Naive thymus-derived CD4-positive, alpha-beta T cell (primary cell): ENCODE data around the gene FOXN3. TPM values are rescaled to one million over a fixed set of nuclear protein-coding genes. Genes with fewer than 3 reads are reported as not detected.

ENCODE experiments used
- ATAC-seq: fragments of 150-1000 bp; cut with Tn5 transposase; 2 replicates; pipeline ENCODE4 v1.10.0; 2021; ENCODE audit warnings: mild to moderate bottlenecking, moderate library complexity
- CTCF ChIA-PET: fragments of 350-600 bp; sonication (Branson Sonifier 250); formaldehyde crosslinking; loops from one replicate; lab custom pipeline; 2021; ENCODE audit warnings: antibody characterized with exemption; lab: Charles Lee
- POLR2A ChIA-PET: fragments of 350-600 bp; sonication (Branson Sonifier 250); formaldehyde crosslinking; loops from one replicate; lab custom pipeline; 2021; ENCODE audit warnings: antibody characterized with exemption, inconsistent platforms; lab: Charles Lee
- DNase-seq, 9 donors: peaks; one replicate each; pipeline versions ENCODE4 v3.0.0 to v3.0.0-alpha.2; 2020 to 2022; ENCODE audit warnings: mixed read lengths in 1 of 9
- H3K27ac ChIP-seq: one replicate; pipeline ENCODE4 v1.7.0; 2013; ENCODE audit warnings: mild to moderate bottlenecking, low read depth, low read length, moderate library complexity
- H3K27me3 ChIP-seq, 2 donors: one replicate each; pipeline ENCODE4 v1.7.0; 2013; ENCODE audit warnings: low read length in 2 of 2, mild to moderate bottlenecking in 2 of 2, moderate library complexity in 2 of 2; ENCODE audit not compliant: control insufficient read depth in 2 of 2, insufficient read depth in 2 of 2
- H3K36me3 ChIP-seq, 3 experiments: 1 replicate in 2 of 3; 2 replicates in 1 of 3; pipeline ENCODE4 v1.7.0; 2013; ENCODE audit warnings: low read length in 3 of 3, mild to moderate bottlenecking in 3 of 3, moderate library complexity in 1 of 3; ENCODE audit not compliant: insufficient read depth in 3 of 3, control insufficient read depth in 2 of 3
- H3K4me1 ChIP-seq, 2 donors: one replicate each; pipeline ENCODE4 v1.7.0; 2013; ENCODE audit warnings: low read length in 2 of 2, mild to moderate bottlenecking in 2 of 2, moderate library complexity in 1 of 2; ENCODE audit not compliant: control insufficient read depth in 2 of 2, insufficient read depth in 2 of 2
- H3K4me3 ChIP-seq: 2 replicates; pipeline ENCODE4 v1.7.0; 2013; ENCODE audit warnings: mild to moderate bottlenecking, low read length
- H3K9me3 ChIP-seq, 3 experiments: 1 replicate in 2 of 3; 2 replicates in 1 of 3; pipeline ENCODE4 v1.7.0; 2013; ENCODE audit warnings: low read length in 3 of 3; ENCODE audit not compliant: control insufficient read depth in 2 of 3
- H3K27ac Mint-ChIP-seq, 9 donors: one replicate each; pipeline ENCODE4 v1.8.0; 2020 to 2022; ENCODE audit warnings: mixed read lengths in 9 of 9, mild to moderate bottlenecking in 8 of 9, moderate library complexity in 5 of 9, inconsistent platforms in 2 of 9
- H3K27me3 Mint-ChIP-seq, 5 donors: one replicate each; pipeline ENCODE4 v1.8.0; 2021 to 2022; ENCODE audit warnings: mixed read lengths in 5 of 5, mild to moderate bottlenecking in 1 of 5
- H3K36me3 Mint-ChIP-seq, 5 donors: one replicate each; pipeline ENCODE4 v1.8.0; 2020 to 2022; ENCODE audit warnings: mixed read lengths in 5 of 5, mild to moderate bottlenecking in 3 of 5, inconsistent platforms in 1 of 5
- H3K4me1 Mint-ChIP-seq, 7 donors: one replicate each; pipeline ENCODE4 v1.8.0; 2020 to 2022; ENCODE audit warnings: mixed read lengths in 7 of 7, mild to moderate bottlenecking in 3 of 7, inconsistent platforms in 1 of 7
- H3K4me3 Mint-ChIP-seq, 10 donors: one replicate each; pipeline ENCODE4 v1.8.0; 2020 to 2022; ENCODE audit warnings: mild to moderate bottlenecking in 10 of 10, mixed read lengths in 10 of 10, moderate library complexity in 6 of 10, inconsistent platforms in 2 of 10
- H3K9me3 Mint-ChIP-seq, 11 donors: one replicate each; pipeline ENCODE4 v1.8.0; 2020 to 2022; ENCODE audit warnings: mixed read lengths in 11 of 11, mild to moderate bottlenecking in 4 of 11, inconsistent platforms in 1 of 11, moderate library complexity in 1 of 11
- intact Hi-C, 2 donors: fragments of 100-400 bp; cut with micrococcal nuclease; formaldehyde crosslinking; loops; one replicate each; pipeline ENCODE4 v1.15.1; 2023
- polyA plus RNA-seq, 2 donors: library from polyadenylated mRNA; unstranded; fragments of 300-500 nt; fragmentation: Illumina TruSeq; gene quantifications; one replicate each; pipeline ENCODE4 v1.2.3, GENCODE V29; 2021
- total RNA-seq, 6 experiments: library from RNA in 5 of 6; stranded (reverse) in 5 of 6; gene quantifications; 1 replicate in 5 of 6; 2 replicates in 1 of 6; pipeline ENCODE4 v1.2.3 and lab custom pipeline; 2021 to 2026

Gene FOXN3
- total and polyA plus RNA-seq, 7 experiments from 2014 or later = 103 to 192 (median 149) TPM

- H3K4me1 Mint-ChIP-seq = peaks cover 37 to 87% (median 84%) of the 10 kb centered on the region in 7 donors
- peaks cover 0 to 2% (median 0%) of the 10 kb centered on the region in 11 donors for H3K9me3 Mint-ChIP-seq
- intact Hi-C loops = no loop called here
- ChIA-PET POLR2A (interaction anchor here (0.9 kb wide), 1 partner anchor 14 kb away, joined by 3 read pairs; no protein-coding TSS in a partner anchor), CTCF (no interaction called here)
- H3K4me3 Mint-ChIP-seq = peak overlapping the region in 4 of 10 donors; percentile 0 to 26 (median 15)
- Histone ChIP-seq H3K4me3 (no peak overlapping the region), H3K27ac (no peak overlapping the region), H3K9me3 (no peaks in the 10 kb centered on the region), H3K4me1 (peaks cover 0 to 10% of the 10 kb centered on the region in 2 donors), H3K27me3 (no peaks in the 10 kb centered on the region), H3K36me3 (peaks cover 0 to 8% (median 0%) of the 10 kb centered on the region in 3 experiments)
- DNase-seq (no peak), ATAC-seq (no peak)
- peaks cover 0 to 42% (median 21%) of the 10 kb centered on the region in 5 donors for H3K36me3 Mint-ChIP-seq
- H3K27ac Mint-ChIP-seq = peak overlapping the region in 8 of 9 donors; percentile 0 to 69 (median 51)
- no peaks in the 10 kb centered on the region for H3K27me3 Mint-ChIP-seq
Observed at GRCh38 chr14:89401761-89402160, 15.3 kb downstream of the FOXN3 start.

DNA sequence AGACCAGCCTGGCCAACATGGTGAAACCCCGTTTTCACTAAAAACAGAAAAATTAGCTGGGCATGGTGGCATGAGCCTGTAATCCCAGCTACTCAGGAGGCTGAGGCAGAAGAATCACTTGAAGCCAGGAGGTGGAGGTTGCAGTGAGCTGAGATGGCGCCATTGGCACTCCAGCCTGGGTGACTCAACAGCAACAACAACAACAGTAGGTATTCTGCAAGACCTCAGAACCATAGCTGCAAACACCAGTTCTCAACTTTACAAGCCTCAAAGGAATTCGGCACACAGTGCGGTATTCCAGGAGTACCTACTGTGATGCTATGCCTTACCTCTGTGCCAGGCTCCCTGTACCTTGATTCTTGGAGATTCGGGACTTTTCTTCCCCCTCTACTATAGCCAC lies 15.8 kb downstream of the FOXN3 start:
- Histone ChIP-seq H3K27ac (no peak overlapping the region), H3K36me3 (peaks cover 0 to 8% (median 0%) of the 10 kb centered on the region in 3 experiments), H3K4me3 (no peak overlapping the region), H3K4me1 (peaks cover 0 to 8% of the 10 kb centered on the region in 2 donors), H3K27me3 (no peaks in the 10 kb centered on the region), H3K9me3 (no peaks in the 10 kb centered on the region)
- peak overlapping the region in 3 of 10 donors; percentile 0 to 51 (median 26) for H3K4me3 Mint-ChIP-seq
- peaks cover 0 to 42% (median 21%) of the 10 kb centered on the region in 5 donors for H3K36me3 Mint-ChIP-seq
- DNase-seq = no peak
- peak overlapping the region in 5 of 9 donors; percentile 49 to 69 (median 54) for H3K27ac Mint-ChIP-seq
- POLR2A ChIA-PET = no interaction called here
- no peak for ATAC-seq
- intact Hi-C loops = no loop called here
- no peaks in the 10 kb centered on the region for H3K27me3 Mint-ChIP-seq
- peaks cover 0 to 2% (median 0%) of the 10 kb centered on the region in 11 donors for H3K9me3 Mint-ChIP-seq
- peaks cover 33 to 85% (median 82%) of the 10 kb centered on the region in 7 donors for H3K4me1 Mint-ChIP-seq
- CTCF ChIA-PET = no interaction called here

DNA sequence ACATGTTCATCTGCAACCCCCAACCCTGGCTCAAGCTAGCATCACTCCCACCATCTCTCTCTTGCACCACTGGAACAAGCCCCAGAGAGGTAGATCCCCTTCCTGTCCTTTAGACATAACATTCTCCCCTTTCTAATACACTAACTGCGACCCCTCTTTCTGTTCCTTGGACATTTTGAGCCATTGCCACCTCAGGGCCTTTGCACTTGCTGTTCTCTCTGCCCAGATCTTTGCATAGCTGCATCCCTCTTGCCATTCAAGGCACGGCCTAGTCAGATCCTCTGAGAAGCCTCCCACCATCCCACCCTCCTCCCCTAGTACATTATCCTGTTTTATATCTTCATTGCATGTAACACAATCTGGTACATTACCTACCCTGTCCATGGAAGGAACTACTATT lies 16.5 kb downstream of the FOXN3 start:
- peaks cover 0 to 43% (median 22%) of the 10 kb centered on the region in 5 donors for H3K36me3 Mint-ChIP-seq
- POLR2A ChIA-PET = no interaction called here
- peaks cover 0 to 2% (median 0%) of the 10 kb centered on the region in 11 donors for H3K9me3 Mint-ChIP-seq
- no peak overlapping the region for H3K27ac ChIP-seq
- ATAC-seq (no peak), DNase-seq (no peak)
- no peaks in the 10 kb centered on the region for H3K9me3 ChIP-seq
- peaks cover 0 to 8% of the 10 kb centered on the region in 2 donors for H3K4me1 ChIP-seq
- no peaks in the 10 kb centered on the region for H3K27me3 Mint-ChIP-seq
- no peak overlapping the region for H3K4me3 ChIP-seq
- H3K27ac Mint-ChIP-seq = peak overlapping the region in 8 of 9 donors; percentile 9 to 81 (median 32)
- CTCF ChIA-PET = no interaction called here
- H3K27me3 ChIP-seq = no peaks in the 10 kb centered on the region
- intact Hi-C loops = no loop called here
- peak overlapping the region in 6 of 10 donors; percentile 12 to 51 (median 21) for H3K4me3 Mint-ChIP-seq
- H3K4me1 Mint-ChIP-seq = peaks cover 37 to 90% (median 85%) of the 10 kb centered on the region in 7 donors
- H3K36me3 ChIP-seq = peaks cover 0 to 6% (median 0%) of the 10 kb centered on the region in 3 experiments

- H3K27ac Mint-ChIP-seq = peak overlapping the region in 7 of 9 donors; percentile 17 to 54 (median 33)
- POLR2A ChIA-PET = no interaction called here
- peak; percentile 38 for ATAC-seq
Observed at GRCh38 chr14:89399594-89400068, 17.4 kb downstream of the FOXN3 start.

DNA sequence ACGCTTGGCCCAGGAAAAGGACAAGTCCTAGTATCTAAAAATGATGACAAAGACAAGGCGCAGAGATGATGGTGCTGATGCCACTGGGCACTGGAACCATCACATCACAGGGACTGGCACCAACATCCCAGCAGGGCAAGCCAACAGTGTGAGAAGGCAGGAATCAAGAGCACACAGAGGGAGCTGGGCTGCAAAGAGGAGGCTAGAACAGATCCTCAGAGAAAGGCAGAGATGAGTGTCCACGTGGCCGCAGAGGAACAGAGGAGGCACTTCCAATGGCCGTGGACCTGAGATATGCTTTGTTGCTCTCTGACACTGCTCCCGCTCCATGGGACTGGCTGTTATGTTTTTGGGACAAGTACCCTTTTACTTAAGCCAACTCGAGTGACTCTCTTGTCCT lies 17.9 kb downstream of the FOXN3 start:
- Histone ChIP-seq H3K27ac (no peak overlapping the region), H3K4me1 (peaks cover 0 to 8% of the 10 kb centered on the region in 2 donors), H3K27me3 (no peaks in the 10 kb centered on the region), H3K4me3 (no peak overlapping the region), H3K9me3 (no peaks in the 10 kb centered on the region), H3K36me3 (peaks cover 0 to 3% (median 0%) of the 10 kb centered on the region in 3 experiments)
- peak overlapping the region in 1 of 9 donors; percentile 54 for H3K27ac Mint-ChIP-seq
- H3K4me3 Mint-ChIP-seq = peak overlapping the region in 1 of 10 donors; percentile 41
- DNase-seq (no peak), ATAC-seq (no peak)
- peaks cover 42 to 92% (median 87%) of the 10 kb centered on the region in 7 donors for H3K4me1 Mint-ChIP-seq
- peaks cover 0 to 42% (median 16%) of the 10 kb centered on the region in 5 donors for H3K36me3 Mint-ChIP-seq
- intact Hi-C loops = no loop called here
- H3K27me3 Mint-ChIP-seq = no peaks in the 10 kb centered on the region
- peaks cover 0 to 2% (median 0%) of the 10 kb centered on the region in 11 donors for H3K9me3 Mint-ChIP-seq
- CTCF ChIA-PET = no interaction called here
- POLR2A ChIA-PET = no interaction called here

More at GRCh38 chr14:89399594-89400068, 17.4 kb downstream of the FOXN3 start:
- Mint-ChIP-seq H3K4me3 (peak overlapping the region in 2 of 10 donors; percentile 17 to 27), H3K36me3 (peaks cover 0 to 39% (median 16%) of the 10 kb centered on the region in 5 donors), H3K4me1 (peaks cover 41 to 90% (median 85%) of the 10 kb centered on the region in 7 donors), H3K27me3 (no peaks in the 10 kb centered on the region), H3K9me3 (peaks cover 0 to 2% (median 0%) of the 10 kb centered on the region in 11 donors)
- Histone ChIP-seq H3K36me3 (peaks cover 0 to 3% (median 0%) of the 10 kb centered on the region in 3 experiments), H3K9me3 (no peaks in the 10 kb centered on the region), H3K27ac (no peak overlapping the region), H3K4me3 (no peak overlapping the region), H3K27me3 (no peaks in the 10 kb centered on the region), H3K4me1 (peaks cover 0 to 8% of the 10 kb centered on the region in 2 donors)
- CTCF ChIA-PET = no interaction called here
- intact Hi-C loops = no loop called here
- no peak for DNase-seq

- no peaks in the 10 kb centered on the region for H3K9me3 ChIP-seq
- ChIA-PET CTCF (no interaction called here), POLR2A (no interaction called here)
- no peak for ATAC-seq
- no peak overlapping the region for H3K27ac ChIP-seq
- peaks cover 46 to 90% (median 87%) of the 10 kb centered on the region in 7 donors for H3K4me1 Mint-ChIP-seq
- no peaks in the 10 kb centered on the region for H3K27me3 ChIP-seq
- no peaks in the 10 kb centered on the region for H3K27me3 Mint-ChIP-seq
- no peak overlapping the region for H3K4me3 ChIP-seq
- H3K4me1 ChIP-seq = peaks cover 0 to 15% of the 10 kb centered on the region in 2 donors
- peaks cover 4 to 39% (median 14%) of the 10 kb centered on the region in 5 donors for H3K36me3 Mint-ChIP-seq
- H3K27ac Mint-ChIP-seq = peak overlapping the region in 5 of 9 donors; percentile 5 to 42 (median 28)
- no peak overlapping the region for H3K4me3 Mint-ChIP-seq
- intact Hi-C loops = no loop called here
- H3K9me3 Mint-ChIP-seq = peaks cover 0 to 2% (median 0%) of the 10 kb centered on the region in 11 donors
- H3K36me3 ChIP-seq = no peaks in the 10 kb centered on the region
- no peak for DNase-seq
Observed at GRCh38 chr14:89397569-89398230, 19.3 kb downstream of the FOXN3 start.
